ENCODE measurements around the gene NAXD. TPM values are rescaled to one million over a fixed set of nuclear protein-coding genes. Genes with fewer than 3 reads are reported as not detected.

Gene NAXD
- total RNA-seq, 2 donors from 2014 or later: 36.2 to 71.6 TPM

- H3K36me3 ChIP-seq: no peaks in the 10 kb centered on the region
- 83% methylated on average over 20 of the region's 20 CpGs for WGBS
- H3K27me3 ChIP-seq (replicated peaks; ENCODE audit: insufficient read depth): no peaks in the 10 kb centered on the region
- H3K27ac ChIP-seq: no peak overlapping the region
- no peak overlapping the region for H3K4me3 ChIP-seq
- H3K4me1 ChIP-seq (replicated peaks): no peaks in the 10 kb centered on the region
- no peak for DNase-seq (ENCODE audit: low spot score)
- intact Hi-C loops (cut with DNase I): no loop called here
- TF ChIP-seq POLR2A (IDR thresholded peaks at IDR 0.05) (no peak), CTCF (IDR thresholded peaks at IDR 0.05) (no peak), POLR2AphosphoS5 (IDR thresholded peaks at IDR 0.05) (no peak)
- no peaks in the 10 kb centered on the region for H3K9me3 ChIP-seq
Measured at GRCh38 chr13:110571896-110572777, 43.2 kb upstream of the NAXD start.

GRCh38 chr13:110572778-110573118, 42.6 kb upstream of the NAXD start:
- no peaks in the 10 kb centered on the region for H3K27me3 ChIP-seq (replicated peaks; ENCODE audit: insufficient read depth)
- H3K4me1 ChIP-seq (replicated peaks): no peaks in the 10 kb centered on the region
- no peaks in the 10 kb centered on the region for H3K36me3 ChIP-seq
- TF ChIP-seq CTCF (IDR thresholded peaks at IDR 0.05) (no peak), POLR2AphosphoS5 (IDR thresholded peaks at IDR 0.05) (no peak), POLR2A (IDR thresholded peaks at IDR 0.05) (no peak)
- intact Hi-C loops (cut with DNase I): no loop called here
- H3K27ac ChIP-seq: no peak overlapping the region
- 74% methylated on average over 2 of the region's 2 CpGs for WGBS
- no peak for DNase-seq (ENCODE audit: low spot score)
- H3K4me3 ChIP-seq: no peak overlapping the region
- H3K9me3 ChIP-seq: no peaks in the 10 kb centered on the region

GRCh38 chr13:110574161-110574560, 41.2 kb upstream of the NAXD start:
- H3K4me1 ChIP-seq (replicated peaks): no peaks in the 10 kb centered on the region
- H3K9me3 ChIP-seq: no peaks in the 10 kb centered on the region
- H3K4me3 ChIP-seq: no peak overlapping the region
- H3K27me3 ChIP-seq (replicated peaks; ENCODE audit: insufficient read depth): no peaks in the 10 kb centered on the region
- WGBS: 34% methylated on average over 9 of the region's 9 CpGs
- no peak for TF ChIP-seq POLR2AphosphoS5 (IDR thresholded peaks at IDR 0.05)
- TF ChIP-seq CTCF (IDR thresholded peaks at IDR 0.05): no peak
- no peak for TF ChIP-seq POLR2A (IDR thresholded peaks at IDR 0.05)
- no peak overlapping the region for H3K27ac ChIP-seq
- DNase-seq (ENCODE audit: low spot score): no peak
- H3K36me3 ChIP-seq: no peaks in the 10 kb centered on the region
- intact Hi-C loops (cut with DNase I): no loop called here

- no peak for TF ChIP-seq CTCF (IDR thresholded peaks at IDR 0.05)
- TF ChIP-seq POLR2AphosphoS5 (IDR thresholded peaks at IDR 0.05): no peak
- TF ChIP-seq POLR2A (IDR thresholded peaks at IDR 0.05): no peak
- H3K27me3 ChIP-seq (replicated peaks; ENCODE audit: insufficient read depth): no peaks in the 10 kb centered on the region
- DNase-seq (ENCODE audit: low spot score): no peak
Measured at GRCh38 chr13:110575322-110576069, 39.8 kb upstream of the NAXD start.

More at GRCh38 chr13:110575322-110576069, 39.8 kb upstream of the NAXD start:
- Histone ChIP-seq H3K27ac (no peak overlapping the region), H3K4me3 (no peak overlapping the region), H3K36me3 (no peaks in the 10 kb centered on the region), H3K4me1 (replicated peaks) (no peaks in the 10 kb centered on the region), H3K9me3 (no peaks in the 10 kb centered on the region)
- WGBS: 63% methylated on average over 15 of the region's 15 CpGs
- intact Hi-C loops (cut with DNase I): no loop called here
